Activated CD8-positive, alpha-beta T cell treated with anti-CD3 and anti-CD28 coated beads for 36 hours (primary cell): Measurements from ENCODE around the gene CHERP. TPM values are rescaled to one million over a fixed set of nuclear protein-coding genes. Genes with fewer than 3 reads are reported as not detected.

ENCODE experiments used
- ATAC-seq: fragments of 200-7000 bp; cut with Tn5 transposase; one replicate; pipeline ENCODE4 v1.10.0; 2021; ENCODE audit warnings: mild to moderate bottlenecking, moderate library complexity
- CTCF ChIA-PET: fragments of 350-600 bp; sonication (Branson Sonifier 250); formaldehyde crosslinking; loops from one replicate; lab custom pipeline; 2021; ENCODE audit warnings: antibody characterized with exemption; lab: Charles Lee
- POLR2A ChIA-PET: fragments of 350-600 bp; sonication (Branson Sonifier 250); formaldehyde crosslinking; loops from one replicate; lab custom pipeline; 2021; ENCODE audit warnings: antibody characterized with exemption; lab: Charles Lee
- DNase-seq: peaks from one replicate; pipeline ENCODE4 v3.0.0-alpha.2; 2020
- H3K27ac Mint-ChIP-seq: one replicate; pipeline ENCODE4 v1.8.0; 2021; ENCODE audit warnings: mild to moderate bottlenecking, mixed read lengths
- H3K27me3 Mint-ChIP-seq: one replicate; pipeline ENCODE4 v1.8.0; 2021; ENCODE audit warnings: mixed read lengths
- H3K36me3 Mint-ChIP-seq: one replicate; pipeline ENCODE4 v1.8.0; 2021; ENCODE audit warnings: low read depth, mixed read lengths
- H3K4me1 Mint-ChIP-seq: one replicate; pipeline ENCODE4 v1.8.0; 2021; ENCODE audit warnings: low read depth, mixed read lengths
- H3K4me3 Mint-ChIP-seq: one replicate; pipeline ENCODE4 v1.8.0; 2021; ENCODE audit warnings: mild to moderate bottlenecking, moderate library complexity, mixed read lengths
- H3K9me3 Mint-ChIP-seq: one replicate; pipeline ENCODE4 v1.8.0; 2021; ENCODE audit warnings: mixed read lengths
- intact Hi-C: fragments of 100-400 bp; cut with micrococcal nuclease; formaldehyde crosslinking; loops from one replicate; pipeline ENCODE4 v1.10.0; 2022
- total RNA-seq, 2 experiments: library from RNA; stranded (reverse); gene quantifications; one replicate each; pipeline ENCODE4 v1.2.3, GENCODE V29; 2021
- TF ChIP-seq, protein P1 (sequence below): fragments of 200-600 bp; IDR thresholded peaks from one replicate; pipeline ENCODE4 v1.8.0; 2022; ENCODE audit warnings: antibody characterized with exemption, mild to moderate bottlenecking

CHERP gene
- total RNA-seq, 2 experiments from 2014 or later: 57.5 to 59.6 TPM

DNA sequence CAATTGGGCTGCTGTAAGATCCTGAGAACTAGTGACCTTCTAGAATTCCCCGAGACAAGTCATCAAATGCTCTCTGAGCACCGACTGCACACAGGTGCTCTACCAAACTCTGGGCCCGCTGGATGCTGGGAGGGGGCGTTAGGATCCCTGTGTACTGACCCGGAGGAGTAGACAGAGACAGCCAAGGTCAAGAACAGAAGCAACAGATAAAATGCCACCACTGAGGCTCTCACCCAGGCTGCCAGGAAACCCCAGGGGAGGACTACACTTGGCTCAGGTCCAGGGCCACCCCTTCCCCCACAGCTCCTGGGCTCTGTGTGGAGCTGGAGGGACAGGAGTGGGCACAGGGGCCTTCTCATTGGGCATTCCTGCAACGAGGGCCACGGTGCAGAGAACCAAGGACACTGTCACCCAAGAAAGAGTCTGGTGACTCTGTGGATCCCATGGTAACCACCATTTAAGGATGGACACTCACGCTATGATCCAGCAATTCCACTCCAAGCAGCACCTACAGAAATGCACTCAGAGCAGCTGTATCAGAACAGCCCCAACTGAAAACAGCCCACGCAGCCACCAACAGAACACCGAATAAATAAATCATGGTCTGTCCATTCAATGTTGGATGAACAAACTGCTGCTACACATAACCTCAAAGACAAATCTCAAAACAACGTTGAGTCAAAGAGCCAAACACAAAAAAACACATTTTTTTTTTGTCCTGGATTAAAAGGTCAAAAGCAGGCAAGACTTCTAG lies 46.8 kb upstream of the CHERP start:
- Mint-ChIP-seq H3K9me3 (no peaks in the 10 kb centered on the region), H3K4me3 (peak overlapping the region; percentile 87), H3K27me3 (no peaks in the 10 kb centered on the region), H3K36me3 (peaks cover 15% of the 10 kb centered on the region), H3K27ac (peak overlapping the region; percentile 74), H3K4me1 (peaks cover 83% of the 10 kb centered on the region)
- intact Hi-C loops: loop anchor here (2.0 kb wide), 1 partner anchor 38 kb away; no protein-coding TSS in a partner anchor
- POLR2A ChIA-PET: interaction anchor here (1.2 to 7.5 kb wide), 5 partner anchors 16 to 71 kb away, joined by 4 to 93 read pairs (median 9); partner anchors contain the start of genes MED26, SLC35E1 and SMIM7
- peak; percentile 51 for DNase-seq
- TF ChIP-seq, protein P1, sequence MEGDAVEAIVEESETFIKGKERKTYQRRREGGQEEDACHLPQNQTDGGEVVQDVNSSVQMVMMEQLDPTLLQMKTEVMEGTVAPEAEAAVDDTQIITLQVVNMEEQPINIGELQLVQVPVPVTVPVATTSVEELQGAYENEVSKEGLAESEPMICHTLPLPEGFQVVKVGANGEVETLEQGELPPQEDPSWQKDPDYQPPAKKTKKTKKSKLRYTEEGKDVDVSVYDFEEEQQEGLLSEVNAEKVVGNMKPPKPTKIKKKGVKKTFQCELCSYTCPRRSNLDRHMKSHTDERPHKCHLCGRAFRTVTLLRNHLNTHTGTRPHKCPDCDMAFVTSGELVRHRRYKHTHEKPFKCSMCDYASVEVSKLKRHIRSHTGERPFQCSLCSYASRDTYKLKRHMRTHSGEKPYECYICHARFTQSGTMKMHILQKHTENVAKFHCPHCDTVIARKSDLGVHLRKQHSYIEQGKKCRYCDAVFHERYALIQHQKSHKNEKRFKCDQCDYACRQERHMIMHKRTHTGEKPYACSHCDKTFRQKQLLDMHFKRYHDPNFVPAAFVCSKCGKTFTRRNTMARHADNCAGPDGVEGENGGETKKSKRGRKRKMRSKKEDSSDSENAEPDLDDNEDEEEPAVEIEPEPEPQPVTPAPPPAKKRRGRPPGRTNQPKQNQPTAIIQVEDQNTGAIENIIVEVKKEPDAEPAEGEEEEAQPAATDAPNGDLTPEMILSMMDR: no peak
- ATAC-seq: no peak
- CTCF ChIA-PET: interaction anchor here (1.5 to 2.7 kb wide), 2 partner anchors 10 to 22 kb away, joined by 3 to 11 read pairs; no protein-coding TSS in a partner anchor

- ChIA-PET CTCF (interaction anchor here (0.8 to 2.7 kb wide), 4 partner anchors 14 to 71 kb away, joined by 3 to 11 read pairs (median 4); no protein-coding TSS in a partner anchor), POLR2A (interaction anchor here (0.6 to 7.5 kb wide), 11 partner anchors 15 to 188 kb away, joined by 3 to 93 read pairs (median 6); partner anchors contain the start of genes C19orf44, CALR3, MED26 and SLC35E1)
- no peaks in the 10 kb centered on the region for H3K9me3 Mint-ChIP-seq
- intact Hi-C loops: loop anchor here (2.0 kb wide), 1 partner anchor 39 kb away; no protein-coding TSS in a partner anchor
- H3K27me3 Mint-ChIP-seq: no peaks in the 10 kb centered on the region
- H3K4me1 Mint-ChIP-seq: peaks cover 83% of the 10 kb centered on the region
- ATAC-seq (peak; percentile 70), DNase-seq (peak; percentile 89)
- TF ChIP-seq, protein P1: no peak
- peak overlapping the region; percentile 87 for H3K4me3 Mint-ChIP-seq
- peak overlapping the region; percentile 74 for H3K27ac Mint-ChIP-seq
- peaks cover 15% of the 10 kb centered on the region for H3K36me3 Mint-ChIP-seq
Observed at GRCh38 chr19:16587833-16588823, 45.9 kb upstream of the CHERP start.

DNA sequence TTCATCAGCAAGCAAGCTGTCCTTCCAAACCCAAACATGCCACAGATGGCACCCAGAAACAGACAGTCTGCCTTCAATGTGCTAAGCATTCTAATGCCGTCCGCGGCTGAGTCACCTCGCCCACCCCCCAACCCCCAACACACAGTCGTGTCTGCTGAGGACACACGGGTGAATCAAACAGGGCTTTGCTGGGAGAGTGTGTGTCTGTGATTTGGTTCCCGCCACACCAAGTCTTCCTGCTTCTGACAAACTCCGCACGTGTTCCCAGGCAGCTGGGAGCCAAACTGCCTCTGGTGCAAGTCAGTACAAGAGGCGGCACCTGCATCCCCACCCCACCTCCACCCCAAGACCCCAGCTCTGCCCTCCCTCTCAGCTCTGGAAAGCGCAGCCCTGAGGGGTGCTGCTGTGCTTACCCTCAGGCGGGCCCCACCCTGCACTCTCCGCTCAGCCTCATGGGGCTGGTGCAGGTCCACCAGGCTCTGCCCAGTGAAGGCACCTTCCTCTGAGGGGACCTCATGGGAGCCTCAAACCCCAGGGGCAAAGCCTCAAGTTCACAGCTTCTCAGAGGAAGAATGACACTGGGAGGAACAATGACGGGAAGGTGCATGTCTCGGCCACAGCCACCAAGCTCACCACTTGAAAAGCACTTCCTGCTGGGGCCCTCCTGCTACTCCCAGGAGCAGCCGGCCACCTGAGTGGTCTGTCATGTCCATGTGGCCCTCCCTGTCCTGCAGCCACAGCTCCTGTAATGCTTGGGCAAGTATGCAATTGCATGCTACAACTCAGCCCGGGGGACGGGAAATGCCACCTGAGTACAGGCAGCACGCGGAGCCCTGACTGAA lies 45.0 kb upstream of the CHERP start:
- no peaks in the 10 kb centered on the region for H3K27me3 Mint-ChIP-seq
- no peaks in the 10 kb centered on the region for H3K9me3 Mint-ChIP-seq
- peaks cover 17% of the 10 kb centered on the region for H3K36me3 Mint-ChIP-seq
- H3K4me3 Mint-ChIP-seq: peak overlapping the region; percentile 87
- peaks cover 85% of the 10 kb centered on the region for H3K4me1 Mint-ChIP-seq
- TF ChIP-seq, protein P1: no peak
- H3K27ac Mint-ChIP-seq: peak overlapping the region; percentile 74
- DNase-seq: peak; percentile 80
- ATAC-seq: peak; percentile 15
- ChIA-PET POLR2A (interaction anchor here (0.7 to 7.5 kb wide), 13 partner anchors 14 to 149 kb away, joined by 3 to 93 read pairs (median 5); partner anchors contain the start of genes C19orf44, CALR3, MED26 and SLC35E1), CTCF (interaction anchor here (0.8 to 2.7 kb wide), 4 partner anchors 13 to 72 kb away, joined by 3 to 11 read pairs (median 4); no protein-coding TSS in a partner anchor)
- intact Hi-C loops: no loop called here

DNA sequence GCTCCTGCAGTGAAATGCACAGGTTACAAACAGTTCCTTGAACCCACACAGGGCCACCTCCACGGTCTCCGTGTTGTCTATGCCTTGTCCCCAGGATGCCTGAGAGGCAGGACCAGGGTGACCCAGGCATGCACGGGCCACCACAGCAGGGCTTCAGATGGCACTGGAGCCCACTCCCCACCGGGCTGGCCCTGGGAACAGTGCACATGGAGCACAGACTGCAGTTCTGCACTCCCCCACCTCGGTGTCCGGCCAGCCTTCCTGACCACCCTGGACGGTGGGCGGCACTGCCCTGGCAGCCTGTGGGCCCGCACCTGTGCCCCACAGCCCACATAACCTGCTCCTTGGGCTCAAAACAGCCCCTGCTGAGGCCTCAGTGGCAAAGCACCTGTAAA lies 44.2 kb upstream of the CHERP start:
- H3K4me3 Mint-ChIP-seq: peak overlapping the region; percentile 87
- H3K27ac Mint-ChIP-seq: peak overlapping the region; percentile 74
- TF ChIP-seq, protein P1: no peak
- H3K9me3 Mint-ChIP-seq: no peaks in the 10 kb centered on the region
- no peak for DNase-seq
- no peaks in the 10 kb centered on the region for H3K27me3 Mint-ChIP-seq
- no peak for ATAC-seq
- intact Hi-C loops: no loop called here
- peaks cover 17% of the 10 kb centered on the region for H3K36me3 Mint-ChIP-seq
- CTCF ChIA-PET: interaction anchor here (2.7 kb wide), 1 partner anchor 19 kb away, joined by 11 read pairs; no protein-coding TSS in a partner anchor
- POLR2A ChIA-PET: interaction anchor here (0.9 to 7.5 kb wide), 6 partner anchors 13 to 73 kb away, joined by 3 to 93 read pairs (median 6); partner anchors contain the start of genes MED26, SLC35E1 and SMIM7
- H3K4me1 Mint-ChIP-seq: peaks cover 85% of the 10 kb centered on the region
